D341Med (cell line): ENCODE results near the gene GMIP.
A peak's percentile ranks its signal among the peaks of the same experiment; 100 is the strongest.
"Not testable (repeated sequence)": the region's sequence is repeated elsewhere in the genome, so short reads cannot be mapped to it uniquely, and the experiment has no call there.

Experiments
- DNase-seq: peaks from one replicate; pipeline ENCODE4 v3.0.0; 2012; ENCODE audit warnings: low spot score

GMIP gene

GRCh38 chr19:19643158-19644053 is at the start of gene GMIP:
TSS of gene GMIP (minus strand) at chr19:19643657. CDS start at chr19:19643529, 128 bp downstream.
- peak; percentile 89 for DNase-seq

- DNase-seq: no peak
Measured at GRCh38 chr19:19691683-19692082, 48.2 kb upstream of the GMIP start.

DNA sequence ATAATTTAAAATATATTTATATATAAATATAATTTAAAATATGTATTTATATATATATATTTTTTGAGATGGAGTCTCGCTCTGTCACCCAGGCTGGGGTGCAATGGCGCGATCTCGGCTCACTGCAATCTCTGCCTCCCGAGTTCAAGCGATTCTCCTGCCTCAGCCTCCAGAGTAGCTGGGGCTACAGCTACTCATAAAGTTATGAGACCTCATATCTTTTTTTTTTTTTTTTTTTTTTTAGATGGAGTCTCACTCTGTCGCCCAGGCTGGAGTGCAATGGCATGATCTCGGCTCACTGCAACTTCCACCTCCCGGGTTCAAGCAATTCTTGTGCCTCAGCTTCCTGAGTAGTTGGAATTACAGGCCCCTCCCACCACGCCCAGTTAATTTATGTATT is 45.6 kb upstream of the GMIP start:
- not testable (repeated sequence) for DNase-seq

- DNase-seq: no peak
Measured at GRCh38 chr19:19687090-19687489, 43.6 kb upstream of the GMIP start.

DNA sequence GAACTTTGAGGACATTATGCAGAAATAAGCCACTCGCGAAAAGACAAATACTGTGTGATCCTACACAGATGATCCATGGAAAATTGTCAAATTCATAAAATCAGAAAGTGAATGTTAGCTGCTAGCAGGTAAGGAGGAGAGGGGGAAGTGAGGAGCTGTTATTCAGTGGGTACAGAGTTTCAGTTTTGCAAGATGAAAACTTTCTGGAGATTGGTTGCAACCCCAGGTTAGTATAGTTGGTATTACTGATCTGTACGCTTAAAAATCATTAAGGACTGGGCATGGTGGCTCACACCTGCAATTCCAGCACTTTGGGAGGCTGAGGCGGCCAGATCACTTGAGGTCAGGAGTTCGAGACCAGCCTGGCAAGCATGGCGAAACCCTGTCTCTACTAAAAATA is 43.1 kb upstream of the GMIP start:
- DNase-seq: no peak

GRCh38 chr19:19686119-19686518 is 42.7 kb upstream of the GMIP start:
- not testable (repeated sequence) for DNase-seq

DNA sequence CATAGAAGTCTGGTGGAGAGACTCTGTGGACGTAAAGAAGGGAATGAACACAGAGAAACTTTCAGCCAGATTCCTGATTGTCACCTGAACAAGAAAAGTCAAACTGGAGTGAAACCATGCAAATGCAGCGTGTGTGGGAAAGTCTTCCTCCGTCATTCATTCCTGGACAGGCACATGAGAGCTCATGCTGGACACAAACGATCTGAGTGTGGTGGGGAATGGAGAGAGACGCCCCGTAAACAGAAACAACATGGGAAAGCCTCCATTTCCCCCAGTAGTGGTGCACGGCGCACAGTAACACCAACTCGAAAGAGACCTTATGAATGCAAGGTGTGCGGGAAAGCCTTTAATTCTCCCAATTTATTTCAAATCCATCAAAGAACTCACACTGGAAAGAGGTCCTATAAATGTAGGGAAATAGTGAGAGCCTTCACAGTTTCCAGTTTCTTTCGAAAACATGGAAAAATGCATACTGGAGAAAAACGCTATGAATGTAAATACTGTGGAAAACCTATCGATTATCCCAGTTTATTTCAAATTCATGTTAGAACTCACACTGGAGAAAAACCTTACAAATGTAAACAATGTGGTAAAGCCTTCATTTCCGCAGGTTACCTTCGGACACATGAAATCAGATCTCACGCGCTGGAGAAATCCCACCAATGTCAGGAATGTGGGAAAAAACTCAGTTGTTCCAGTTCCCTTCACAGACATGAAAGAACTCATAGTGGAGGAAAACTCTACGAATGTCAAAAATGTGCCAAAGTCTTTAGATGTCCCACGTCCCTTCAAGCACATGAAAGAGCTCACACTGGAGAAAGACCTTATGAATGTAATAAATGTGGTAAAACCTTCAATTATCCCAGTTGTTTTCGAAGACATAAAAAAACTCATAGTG is 36.0 kb upstream of the GMIP start:
- DNase-seq: no peak

GRCh38 chr19:19677579-19677978 is 34.1 kb upstream of the GMIP start:
- no peak for DNase-seq

- no peak for DNase-seq
Measured at GRCh38 chr19:19674315-19674714, 30.9 kb upstream of the GMIP start.

DNA sequence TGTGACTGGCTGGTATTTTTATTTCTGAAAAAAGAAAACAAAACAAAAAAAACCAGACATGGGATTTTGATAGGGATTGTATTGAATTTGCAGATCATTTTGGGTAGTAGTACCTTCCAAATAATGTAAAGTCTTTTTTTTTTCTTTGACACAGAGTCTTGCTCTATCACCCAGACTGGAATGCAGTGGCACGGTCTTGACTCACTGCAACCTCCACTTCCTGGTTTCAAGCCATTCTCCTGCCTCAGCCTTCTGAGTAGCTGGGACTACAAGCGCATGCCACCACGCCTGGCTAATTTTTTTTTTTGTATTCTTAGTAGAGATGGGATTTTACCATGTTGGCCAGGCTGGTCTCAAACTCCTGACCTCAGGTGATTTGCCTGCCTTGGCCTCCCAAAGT is 29.4 kb upstream of the GMIP start:
- no peak for DNase-seq

- no peak for DNase-seq
Measured at GRCh38 chr19:19670070-19670551, 26.7 kb upstream of the GMIP start.

- DNase-seq: peak; percentile 96
Measured at GRCh38 chr19:19668230-19669012, 25.0 kb upstream of the GMIP start, which contains the start of gene ZNF101. TSS of gene ZNF101 (plus strand) at chr19:19668839. CDS start at chr19:19668964, 125 bp downstream.

- DNase-seq: not testable (repeated sequence)
Measured at GRCh38 chr19:19665420-19665948, 22.0 kb upstream of the GMIP start.

DNA sequence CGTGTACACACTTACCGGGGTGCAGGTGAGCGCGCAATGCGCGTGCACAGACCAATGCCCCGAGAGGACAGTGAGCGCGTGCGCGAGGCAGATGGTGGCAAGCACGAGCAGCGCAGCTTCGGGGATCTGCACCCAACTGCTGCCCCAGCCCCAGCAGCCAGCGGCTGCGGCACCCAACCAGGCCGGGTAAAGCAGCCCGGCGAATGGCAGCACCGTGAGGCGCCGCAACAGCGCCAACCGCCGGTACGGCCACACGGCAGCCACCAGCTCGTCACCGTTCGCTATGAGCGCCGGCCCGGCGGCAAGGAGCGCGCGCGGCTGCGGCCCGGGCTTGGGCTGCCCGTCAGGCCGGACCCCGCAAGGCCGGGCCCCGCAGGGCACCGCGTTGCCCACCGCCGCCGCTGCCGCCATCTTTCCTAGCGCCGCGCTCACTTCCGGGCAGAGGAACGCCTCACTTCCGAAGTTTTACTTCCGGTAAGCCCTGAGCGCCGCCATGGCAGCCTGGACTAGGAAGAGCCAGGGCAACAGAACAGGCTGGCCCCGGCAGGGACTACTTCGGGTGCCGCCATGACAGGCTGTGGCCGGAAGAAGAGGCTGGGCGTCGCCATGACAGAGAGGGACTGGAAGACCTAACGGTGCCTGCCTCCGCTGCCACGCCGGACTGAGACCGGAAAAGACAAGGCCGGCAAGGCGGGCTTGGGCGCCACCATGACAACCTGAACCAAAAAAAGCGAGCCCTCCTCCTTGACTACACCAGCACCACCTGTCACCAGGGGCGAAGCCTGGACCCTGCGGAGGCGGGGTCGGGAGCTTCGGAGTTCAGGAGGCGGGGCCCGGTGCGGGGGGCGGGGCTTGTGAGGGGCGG is 20.0 kb upstream of the GMIP start, which contains the start of gene ATP13A1:
TSS of gene ATP13A1 (minus strand) at position 421 of the 865 bp plus-strand sequence. CDS start at position 411, 10 bp downstream.
- DNase-seq: peak; percentile 94

DNA sequence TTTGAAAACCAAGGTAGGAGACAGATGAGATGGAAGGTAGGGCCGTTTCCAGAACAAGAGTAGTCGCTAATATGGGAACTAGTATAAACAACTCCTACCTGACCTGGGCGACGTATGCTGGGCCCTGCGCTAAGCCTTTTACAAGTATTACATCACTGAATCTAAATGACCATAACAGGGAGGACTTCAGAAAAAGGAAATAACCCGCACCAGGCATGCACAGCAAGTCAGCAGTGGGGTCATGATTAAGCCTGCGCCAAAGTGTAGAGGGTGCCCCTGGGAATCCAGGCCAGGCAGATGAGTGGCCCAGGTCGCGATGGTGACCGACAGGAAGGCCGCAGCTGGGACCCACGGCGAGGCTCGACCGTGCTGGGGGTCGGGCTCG is 19.4 kb upstream of the GMIP start:
- DNase-seq: no peak

DNA sequence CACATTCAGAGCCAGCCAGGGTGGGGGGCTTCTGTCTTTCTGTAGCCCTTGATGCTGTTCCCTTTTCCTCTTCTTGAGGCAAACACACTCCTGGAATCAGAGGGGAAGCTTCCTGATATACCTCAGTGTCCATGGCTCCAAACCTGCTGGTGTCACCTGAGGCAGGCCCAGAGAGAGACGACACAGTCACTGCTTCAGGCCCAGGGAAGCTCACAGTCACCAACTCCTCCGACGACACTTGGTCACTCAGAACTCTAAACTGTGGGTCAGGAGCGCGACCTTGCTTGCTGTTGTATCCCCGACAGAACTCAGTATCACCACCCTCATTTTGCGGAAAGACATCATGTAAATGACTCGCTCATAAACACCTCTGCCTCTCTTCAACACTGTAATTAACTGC is 18.9 kb upstream of the GMIP start:
- DNase-seq: peak; percentile 16

GRCh38 chr19:19661675-19662251 is 18.3 kb upstream of the GMIP start:
- peak; percentile 72 for DNase-seq

- DNase-seq: no peak
Measured at GRCh38 chr19:19661141-19661674, 17.8 kb upstream of the GMIP start.

DNA sequence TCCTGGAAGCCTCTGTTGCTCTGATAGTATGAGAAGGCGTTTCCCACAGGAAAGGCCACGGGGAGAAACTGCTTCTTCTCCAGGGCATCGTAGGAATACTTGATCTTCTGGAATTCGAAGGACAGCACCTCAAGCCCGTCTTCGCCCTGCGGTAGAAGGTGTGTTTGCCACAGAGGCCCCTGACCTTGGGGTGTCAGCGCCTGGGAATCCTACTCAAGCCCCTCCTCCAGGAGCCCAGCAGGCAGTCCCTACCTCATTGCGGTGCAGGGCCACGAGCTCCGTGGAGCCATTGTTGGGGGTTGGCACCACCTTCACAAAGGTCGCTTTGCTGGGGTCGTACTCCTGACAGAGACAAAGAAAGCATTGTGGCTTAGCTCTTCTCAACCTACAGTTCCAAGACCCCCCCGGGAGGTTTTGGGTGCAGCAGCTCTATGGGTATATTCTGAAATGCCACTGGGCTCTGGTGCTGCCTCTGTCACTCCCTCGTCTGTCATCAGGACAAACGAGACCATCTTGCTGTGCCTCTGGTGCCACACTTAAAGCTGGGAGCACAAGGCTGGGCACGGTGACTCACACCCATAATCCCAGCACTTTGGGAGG is 16.3 kb upstream of the GMIP start:
- no peak for DNase-seq
